NCI-H82 treated with DMSO at 0.1 percent for 48 hours (cell line): ENCODE data around the gene BLOC1S5.

Experiments used
- DNase-seq: peaks from one replicate; lab custom pipeline; 2025; ENCODE audit not compliant: unreplicated experiment; lab: John Stamatoyannopoulos, UW

Gene BLOC1S5

GRCh38 chr6:8063761-8064637 lies at the start of gene BLOC1S5:
Gene BLOC1S5, minus strand, starts transcription at chr6:8064389. Its CDS starts 13 bp downstream, at chr6:8064376.
- peak; percentile 95 for DNase-seq

- no peak for DNase-seq
Measured at GRCh38 chr6:8113131-8113654, 49.0 kb upstream of the BLOC1S5 start.

- DNase-seq, result no peak
Measured at GRCh38 chr6:8110725-8111124, 46.5 kb upstream of the BLOC1S5 start.

GRCh38 chr6:8110117-8110721 lies 46.0 kb upstream of the BLOC1S5 start:
- DNase-seq, result no peak

GRCh38 chr6:8108759-8109539 lies 44.8 kb upstream of the BLOC1S5 start:
- no peak for DNase-seq

- no peak for DNase-seq
Measured at GRCh38 chr6:8108031-8108660, 44.0 kb upstream of the BLOC1S5 start.

GRCh38 chr6:8105791-8106190 lies 41.6 kb upstream of the BLOC1S5 start:
- no peak for DNase-seq

GRCh38 chr6:8103726-8104125 lies 39.5 kb upstream of the BLOC1S5 start:
- DNase-seq, result no peak

- peak; percentile 85 for DNase-seq
Measured at GRCh38 chr6:8102122-8102958, 38.2 kb upstream of the BLOC1S5 start, which contains the start of gene EEF1E1. Gene EEF1E1, minus strand, starts transcription at chr6:8102548. Its CDS starts 27 bp downstream, at chr6:8102521.

- DNase-seq, result no peak
Measured at GRCh38 chr6:8100159-8100854, 36.1 kb upstream of the BLOC1S5 start.

- no peak for DNase-seq
Measured at GRCh38 chr6:8090650-8091049, 26.5 kb upstream of the BLOC1S5 start.

- DNase-seq, result no peak
Measured at GRCh38 chr6:8088886-8089285, 24.7 kb upstream of the BLOC1S5 start.

- DNase-seq, result no peak
Measured at GRCh38 chr6:8087870-8088754, 23.9 kb upstream of the BLOC1S5 start.

GRCh38 chr6:8086755-8087306 lies 22.6 kb upstream of the BLOC1S5 start:
- DNase-seq, result no peak

GRCh38 chr6:8085053-8085511 lies 20.9 kb upstream of the BLOC1S5 start:
- DNase-seq, result no peak

GRCh38 chr6:8084586-8084985 lies 20.4 kb upstream of the BLOC1S5 start:
- DNase-seq, result no peak

GRCh38 chr6:8082954-8083858 lies 19.0 kb upstream of the BLOC1S5 start:
- no peak for DNase-seq
